ENCODE results near the gene TFPI.
"Not testable (repeated sequence)": the region's sequence is repeated elsewhere in the genome, so short reads cannot be mapped to it uniquely, and the experiment has no call there.

DNA sequence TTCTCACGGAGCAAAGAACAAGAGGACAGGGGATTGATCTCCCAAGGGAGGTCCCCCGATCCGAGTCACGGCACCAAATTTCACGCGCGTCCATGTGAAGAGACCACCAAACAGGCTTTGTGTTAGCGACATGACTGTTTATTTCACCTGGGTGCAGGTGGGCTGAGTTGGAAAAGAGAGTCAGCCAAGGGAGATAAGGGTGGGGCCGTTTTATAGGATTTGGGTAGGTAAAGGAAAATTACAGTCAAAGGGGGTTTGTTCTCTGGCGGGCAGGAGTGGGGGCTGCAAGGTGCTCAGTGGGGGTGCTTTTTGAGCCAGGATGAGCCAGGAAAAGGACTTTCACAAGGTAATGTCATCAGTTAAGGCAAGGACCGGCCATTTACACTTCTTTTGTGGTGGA is 11.4 kb upstream of the TFPI start:
- not testable (repeated sequence) for TF ChIP-seq POLR2A (IDR thresholded peaks at IDR 0.05; ENCODE audit: low read length); GATA1 (IDR thresholded peaks at IDR 0.05; ENCODE audit: low read depth, low read length)

Data from erythroblast (primary cell).